ENCODE results near the gene PPP2R2C.

GRCh38 chr4:6282314-6282771 lies 190.1 kb downstream of the PPP2R2C start:
- TF ChIP-seq CTCF (IDR thresholded peaks at IDR 0.05) = no peak
- TF ChIP-seq POLR2A (IDR thresholded peaks at IDR 0.05) = no peak
- no peak for TF ChIP-seq POLR2AphosphoS5 (IDR thresholded peaks at IDR 0.05)
